Hepatic stellate cell (primary cell): Measurements from ENCODE around the gene HEPN1.
A peak's percentile ranks its signal among the peaks of the same experiment; 100 is the strongest.

Source experiments
- DNase-seq: peaks from one replicate; pipeline ENCODE4 v3.0.0; 2011; ENCODE audit warnings: low spot score

Gene HEPN1

DNA sequence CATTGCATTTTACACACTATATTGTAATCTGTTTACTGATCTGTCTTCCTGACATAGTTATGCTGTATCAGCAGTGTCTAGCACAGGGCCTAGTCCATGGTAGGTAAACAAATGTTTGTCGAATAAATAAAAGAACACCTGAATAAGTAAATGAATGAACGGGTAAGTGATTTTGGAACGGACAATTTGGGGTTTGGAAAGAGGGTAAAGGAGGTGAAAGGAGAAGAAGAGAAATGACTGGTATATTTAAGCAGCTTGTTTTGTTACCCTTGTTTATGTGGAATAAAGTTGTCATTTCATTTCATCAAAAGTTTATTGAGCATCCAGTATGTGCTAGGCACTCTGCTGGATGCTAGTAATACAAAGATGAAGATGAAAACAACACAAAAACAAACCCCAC, at the start of gene HEPN1:
Gene HEPN1, plus strand, starts transcription at position 301 of the 400 bp plus-strand sequence.
- DNase-seq, result no peak

DNA sequence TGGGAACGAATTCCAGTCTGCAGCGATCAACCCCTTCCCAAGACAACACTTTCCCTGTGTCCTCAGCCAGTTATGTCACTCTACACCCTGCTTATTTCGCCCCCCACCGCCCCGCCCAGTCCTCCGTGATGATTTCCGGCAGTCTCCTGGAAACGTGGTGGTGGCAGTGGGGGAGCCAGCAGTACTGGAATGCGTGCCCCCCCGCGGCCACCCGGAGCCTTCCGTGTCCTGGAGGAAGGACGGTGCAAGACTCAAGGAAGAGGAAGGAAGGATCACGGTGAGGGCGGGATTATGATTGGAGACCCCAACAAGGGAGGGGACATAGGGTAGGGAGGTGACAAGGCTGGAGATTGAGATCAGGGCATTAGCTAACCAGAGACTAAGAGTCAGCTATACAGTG, 49.7 kb upstream of the HEPN1 start:
- DNase-seq, result no peak

DNA sequence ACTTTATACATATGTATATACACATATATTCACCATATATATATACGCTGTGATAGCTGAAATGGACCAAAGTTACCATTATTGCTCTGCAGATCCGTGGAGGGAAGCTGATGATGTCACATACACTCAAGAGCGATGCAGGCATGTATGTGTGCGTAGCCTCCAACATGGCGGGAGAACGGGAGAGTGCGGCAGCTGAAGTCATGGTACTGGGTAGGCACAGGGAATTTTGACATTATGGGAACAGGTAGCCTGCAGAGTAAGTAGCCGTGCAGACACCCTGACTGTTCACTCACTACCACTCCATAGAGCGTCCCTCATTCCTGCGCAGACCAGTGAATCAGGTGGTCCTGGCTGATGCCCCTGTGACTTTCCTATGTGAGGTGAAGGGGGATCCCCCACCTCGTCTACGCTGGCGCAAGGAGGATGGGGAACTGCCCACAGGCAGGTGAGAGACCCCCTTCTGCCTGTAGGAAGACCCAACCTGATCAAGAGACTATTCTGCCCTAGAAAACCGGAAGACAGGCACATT, 49.1 kb upstream of the HEPN1 start:
- no peak for DNase-seq

DNA sequence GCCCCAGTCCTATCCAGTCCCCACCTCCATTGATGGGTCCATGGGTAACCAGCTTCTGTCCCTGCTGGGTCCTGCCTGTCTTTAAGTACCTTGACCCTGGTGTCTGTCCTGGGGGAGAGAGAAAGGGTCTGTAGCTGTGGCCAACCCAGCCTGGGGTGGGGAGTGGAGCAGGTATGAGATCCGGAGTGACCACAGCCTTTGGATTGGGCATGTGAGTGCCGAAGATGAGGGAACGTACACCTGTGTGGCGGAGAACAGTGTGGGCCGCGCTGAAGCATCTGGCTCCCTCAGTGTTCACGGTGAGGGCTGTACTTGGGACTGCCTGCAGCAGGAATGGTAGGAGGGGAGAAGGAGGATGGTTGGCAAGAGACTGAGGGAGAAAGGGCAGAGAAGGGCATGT, 48.6 kb upstream of the HEPN1 start:
- no peak for DNase-seq

DNA sequence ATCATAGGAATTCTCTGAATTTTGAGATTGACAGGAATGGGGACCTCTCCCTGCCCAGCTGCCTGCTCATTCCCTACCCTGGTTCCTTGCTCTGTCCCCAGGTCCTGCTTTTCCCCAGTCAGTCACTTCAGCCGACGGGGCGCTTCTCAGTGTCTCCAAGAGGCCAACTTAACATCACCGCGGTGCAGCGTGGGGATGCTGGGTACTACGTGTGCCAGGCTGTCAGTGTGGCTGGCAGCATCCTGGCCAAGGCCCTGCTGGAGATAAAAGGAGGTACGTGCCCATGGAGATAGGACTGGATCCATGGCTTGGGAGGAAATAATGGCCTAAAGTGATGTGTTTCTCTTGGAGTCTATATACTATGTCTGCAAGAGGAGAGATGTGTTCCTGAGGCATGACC, 46.8 kb upstream of the HEPN1 start:
- no peak for DNase-seq

DNA sequence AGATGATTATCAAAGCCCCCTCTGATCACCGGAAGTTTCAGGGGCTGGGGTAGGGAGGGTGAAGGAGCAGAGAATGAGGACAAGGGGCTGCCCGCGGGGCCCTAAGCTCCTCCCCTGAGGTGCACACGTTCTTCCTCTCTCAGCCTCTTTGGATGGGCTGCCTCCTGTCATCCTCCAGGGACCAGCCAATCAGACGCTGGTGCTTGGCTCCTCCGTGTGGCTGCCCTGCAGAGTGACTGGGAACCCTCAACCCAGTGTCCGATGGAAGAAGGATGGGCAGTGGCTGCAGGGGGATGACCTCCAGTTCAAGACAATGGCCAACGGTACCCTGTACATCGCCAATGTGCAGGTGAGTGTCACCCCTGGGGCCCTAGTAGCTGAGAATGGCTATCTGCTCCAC, 46.3 kb upstream of the HEPN1 start:
- DNase-seq, result no peak

DNA sequence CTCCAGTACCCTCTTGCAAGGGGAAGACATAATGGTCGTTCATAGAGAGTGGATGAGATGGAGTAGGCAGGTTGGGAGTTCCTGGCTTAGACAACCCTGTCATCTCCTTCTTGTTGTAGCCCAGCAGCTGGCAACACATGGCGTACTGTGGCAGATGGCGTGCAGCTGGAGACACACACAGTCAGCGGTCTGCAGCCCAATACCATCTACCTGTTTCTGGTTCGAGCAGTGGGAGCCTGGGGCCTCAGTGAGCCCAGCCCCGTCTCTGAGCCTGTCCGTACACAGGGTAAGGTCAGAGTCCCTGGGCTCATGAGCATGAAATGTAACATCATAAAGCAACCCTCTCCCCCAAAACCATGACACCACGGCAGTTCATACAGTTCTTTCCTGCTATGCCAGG, 45.1 kb upstream of the HEPN1 start:
- no peak for DNase-seq

DNA sequence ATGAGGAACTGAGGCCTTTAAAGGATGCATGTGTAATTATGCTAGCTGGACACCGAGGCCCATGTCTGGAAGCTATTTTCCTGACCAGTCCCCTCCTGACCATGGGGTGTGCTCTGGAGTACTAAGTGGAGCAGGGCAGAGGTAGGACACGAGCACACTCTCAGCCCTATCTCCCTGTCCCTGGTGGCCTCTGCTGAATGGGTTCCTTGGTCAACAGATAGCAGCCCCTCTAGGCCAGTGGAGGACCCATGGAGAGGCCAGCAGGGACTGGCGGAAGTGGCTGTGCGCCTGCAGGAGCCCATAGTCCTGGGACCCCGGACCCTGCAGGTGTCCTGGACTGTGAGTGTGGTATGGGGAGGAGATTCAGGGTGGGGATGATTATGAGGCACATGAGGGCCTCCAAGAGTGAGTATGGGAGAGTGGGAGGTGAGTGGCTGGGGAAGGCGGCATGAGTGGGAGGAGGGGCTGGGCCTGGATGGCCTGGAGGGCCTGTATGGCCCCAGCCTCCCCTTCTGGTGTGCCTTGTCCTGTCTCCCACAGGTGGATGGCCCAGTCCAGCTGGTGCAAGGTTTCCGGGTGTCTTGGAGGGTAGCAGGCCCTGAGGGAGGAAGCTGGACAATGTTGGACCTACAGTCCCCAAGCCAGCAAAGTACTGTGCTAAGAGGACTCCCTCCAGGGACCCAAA, 44.3 kb upstream of the HEPN1 start:
- no peak for DNase-seq

DNA sequence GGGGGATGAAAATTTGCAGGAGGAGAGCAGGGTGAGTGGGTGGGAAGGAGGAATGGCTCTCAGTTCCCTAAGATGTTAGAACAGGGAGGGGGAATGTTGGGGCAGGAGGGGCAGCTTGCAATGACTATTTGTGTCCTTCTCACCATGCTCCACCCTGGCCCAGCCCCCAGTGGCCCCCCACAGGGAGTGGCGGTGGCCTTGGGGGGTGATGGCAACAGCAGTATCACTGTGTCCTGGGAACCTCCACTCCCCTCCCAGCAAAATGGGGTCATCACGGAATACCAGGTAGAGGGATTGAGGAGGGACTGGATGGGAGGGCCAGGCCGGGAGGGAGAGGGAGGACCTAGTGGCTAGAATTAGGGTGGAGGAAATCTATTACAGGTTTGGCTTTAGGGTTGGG, 43.6 kb upstream of the HEPN1 start:
- no peak for DNase-seq

DNA sequence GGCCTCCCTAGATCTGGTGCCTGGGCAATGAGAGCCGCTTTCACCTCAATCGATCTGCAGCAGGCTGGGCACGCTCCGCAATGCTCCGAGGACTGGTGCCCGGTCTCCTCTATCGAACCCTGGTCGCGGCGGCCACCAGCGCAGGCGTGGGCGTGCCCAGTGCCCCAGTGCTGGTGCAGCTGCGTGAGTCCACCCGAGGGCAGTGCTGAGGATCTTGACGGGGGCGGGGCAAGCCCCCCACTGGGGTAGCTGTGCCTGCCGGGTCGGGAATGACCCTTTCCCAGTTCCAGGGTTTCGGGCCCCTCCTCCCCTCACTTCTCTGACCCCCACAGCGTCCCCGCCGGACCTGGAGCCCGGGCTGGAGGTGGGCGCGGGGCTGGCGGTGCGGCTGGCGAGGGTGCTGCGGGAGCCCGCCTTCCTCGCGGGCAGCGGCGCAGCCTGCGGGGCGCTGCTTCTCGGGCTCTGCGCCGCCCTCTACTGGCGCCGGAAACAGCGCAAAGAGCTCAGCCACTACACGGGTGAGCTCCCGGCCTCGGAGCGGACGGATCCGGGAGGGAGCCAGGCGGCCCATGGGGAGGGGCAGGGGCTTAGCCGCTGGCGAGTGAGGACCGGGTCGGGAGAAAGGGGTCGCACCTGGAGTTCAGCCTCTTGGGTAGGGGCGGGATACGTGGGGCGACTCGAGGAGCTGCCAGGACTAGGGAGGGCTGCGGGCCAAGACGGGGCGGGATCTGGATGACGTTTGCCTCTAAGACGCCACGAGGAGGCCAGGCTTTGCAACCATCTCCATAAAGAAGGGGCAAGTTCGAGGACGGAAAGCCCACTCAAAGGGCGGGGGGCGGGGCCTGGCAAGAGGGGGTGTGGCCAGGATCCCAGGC, 42.9 kb upstream of the HEPN1 start:
- peak; percentile 97 for DNase-seq

DNA sequence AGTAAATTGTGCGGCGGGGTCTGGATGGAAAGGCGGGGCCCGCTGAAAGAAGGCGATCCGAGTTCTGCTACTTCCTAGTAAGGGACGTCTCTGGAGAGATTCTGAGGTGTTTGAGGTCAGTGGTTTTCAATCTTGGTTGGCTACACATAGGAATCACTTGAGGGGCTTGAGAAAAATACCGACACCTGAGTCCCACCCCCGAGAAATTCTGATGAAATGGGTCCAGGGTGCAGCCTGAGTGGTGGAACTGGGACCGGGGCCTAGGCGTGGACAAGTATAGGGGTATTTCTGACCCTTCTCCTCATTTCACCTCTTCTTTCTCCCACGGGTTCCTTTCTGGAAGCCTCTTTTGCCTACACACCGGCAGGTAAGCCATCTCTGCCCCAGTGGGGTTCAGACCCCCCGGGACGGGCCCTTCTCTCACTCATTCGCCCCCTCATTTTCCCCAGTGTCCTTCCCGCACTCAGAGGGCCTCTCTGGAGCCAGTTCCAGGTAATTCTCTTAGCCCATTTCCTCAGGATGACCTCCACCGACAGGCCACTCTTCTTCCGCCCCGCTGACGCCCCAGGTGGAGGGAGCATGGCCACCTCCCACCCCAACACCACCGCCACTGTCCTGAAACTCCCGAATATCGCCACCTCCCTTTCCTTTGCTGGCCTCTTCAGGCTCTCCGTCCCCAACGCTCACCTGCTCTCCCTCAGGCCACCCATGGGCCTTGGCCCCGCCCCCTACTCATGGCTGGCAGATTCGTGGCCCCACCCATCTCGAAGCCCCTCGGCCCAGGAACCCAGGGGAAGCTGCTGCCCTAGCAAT, 42.0 kb upstream of the HEPN1 start:
- no peak for DNase-seq

DNA sequence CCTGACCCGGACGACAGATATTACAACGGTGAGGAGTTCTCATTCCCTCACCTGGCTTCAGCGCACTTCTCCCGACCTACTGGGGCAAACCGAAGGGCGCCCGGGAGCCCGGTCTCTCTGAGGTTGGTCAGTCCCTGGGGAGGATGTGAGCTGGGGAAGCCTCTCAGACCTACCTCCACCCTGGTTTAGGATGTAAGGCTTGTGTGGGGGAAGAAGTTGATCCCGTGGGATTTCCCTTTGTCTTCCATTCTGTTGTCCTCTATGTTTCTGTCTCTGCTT, 41.5 kb upstream of the HEPN1 start:
- no peak for DNase-seq

DNA sequence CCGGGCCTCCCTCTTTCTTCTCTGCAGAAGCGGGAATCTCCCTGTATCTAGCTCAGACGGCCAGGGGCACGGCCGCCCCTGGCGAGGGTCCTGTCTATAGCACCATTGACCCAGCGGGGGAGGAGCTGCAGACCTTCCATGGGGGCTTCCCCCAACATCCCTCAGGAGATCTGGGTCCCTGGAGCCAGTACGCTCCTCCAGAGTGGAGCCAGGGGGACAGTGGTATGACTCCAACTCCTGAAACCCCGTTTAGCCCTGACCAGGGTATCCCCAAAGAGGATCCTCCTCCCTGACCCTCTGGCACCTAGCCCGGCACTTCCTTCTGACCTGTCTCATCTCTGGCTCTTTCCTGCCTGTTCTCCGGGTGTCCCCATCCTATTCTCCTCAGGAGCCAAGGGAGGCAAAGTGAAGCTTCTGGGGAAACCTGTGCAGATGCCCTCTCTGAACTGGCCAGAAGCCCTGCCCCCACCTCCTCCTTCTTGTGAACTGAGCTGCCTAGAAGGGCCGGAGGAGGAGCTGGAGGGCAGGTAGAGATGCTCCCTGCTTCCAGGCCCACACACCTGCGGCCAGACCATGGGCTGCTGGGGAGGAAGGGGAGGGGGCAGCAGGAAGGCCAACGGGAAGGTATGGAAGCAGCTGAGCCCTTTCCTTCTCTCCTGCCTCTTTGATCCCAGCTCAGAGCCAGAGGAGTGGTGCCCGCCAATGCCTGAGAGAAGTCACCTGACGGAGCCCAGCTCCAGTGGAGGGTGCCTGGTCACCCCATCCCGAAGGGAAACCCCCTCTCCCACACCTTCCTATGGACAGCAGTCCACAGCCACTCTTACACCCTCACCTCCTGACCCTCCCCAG, 40.9 kb upstream of the HEPN1 start:
- DNase-seq, result no peak

DNA sequence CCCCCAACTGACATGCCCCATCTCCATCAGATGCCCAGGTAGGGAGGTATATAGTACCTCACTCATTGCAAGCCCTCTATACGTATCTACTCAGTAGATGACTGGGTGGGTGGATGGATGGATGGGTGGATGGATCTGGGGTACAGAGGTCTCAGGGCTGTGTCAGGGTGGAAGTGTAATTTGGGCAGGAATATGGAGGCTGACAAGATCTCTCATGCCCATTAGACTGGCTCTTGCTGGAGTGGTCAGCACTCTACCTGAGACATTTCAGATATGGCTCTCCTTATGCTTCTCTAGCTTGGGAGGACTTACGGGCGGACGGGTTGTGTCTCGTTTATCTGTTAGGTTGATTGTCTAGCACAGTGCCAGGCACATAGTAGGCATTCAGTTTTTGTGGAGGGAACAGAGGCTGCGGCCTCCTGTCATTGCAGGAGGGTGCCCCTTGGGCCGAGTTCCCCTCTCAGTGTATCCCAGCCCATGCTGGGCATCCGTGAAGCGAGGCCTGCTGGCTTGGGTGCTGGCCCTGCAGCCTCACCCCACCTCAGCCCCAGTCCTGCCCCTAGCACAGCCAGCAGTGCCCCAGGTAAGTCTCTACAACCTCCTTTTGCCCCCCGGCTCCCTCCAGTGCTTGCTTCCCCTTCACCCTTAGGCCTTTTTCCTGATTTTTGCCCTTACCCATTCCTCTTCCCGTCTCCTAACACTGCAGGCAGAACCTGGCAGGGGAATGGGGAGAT, 40.1 kb upstream of the HEPN1 start:
- no peak for DNase-seq

DNA sequence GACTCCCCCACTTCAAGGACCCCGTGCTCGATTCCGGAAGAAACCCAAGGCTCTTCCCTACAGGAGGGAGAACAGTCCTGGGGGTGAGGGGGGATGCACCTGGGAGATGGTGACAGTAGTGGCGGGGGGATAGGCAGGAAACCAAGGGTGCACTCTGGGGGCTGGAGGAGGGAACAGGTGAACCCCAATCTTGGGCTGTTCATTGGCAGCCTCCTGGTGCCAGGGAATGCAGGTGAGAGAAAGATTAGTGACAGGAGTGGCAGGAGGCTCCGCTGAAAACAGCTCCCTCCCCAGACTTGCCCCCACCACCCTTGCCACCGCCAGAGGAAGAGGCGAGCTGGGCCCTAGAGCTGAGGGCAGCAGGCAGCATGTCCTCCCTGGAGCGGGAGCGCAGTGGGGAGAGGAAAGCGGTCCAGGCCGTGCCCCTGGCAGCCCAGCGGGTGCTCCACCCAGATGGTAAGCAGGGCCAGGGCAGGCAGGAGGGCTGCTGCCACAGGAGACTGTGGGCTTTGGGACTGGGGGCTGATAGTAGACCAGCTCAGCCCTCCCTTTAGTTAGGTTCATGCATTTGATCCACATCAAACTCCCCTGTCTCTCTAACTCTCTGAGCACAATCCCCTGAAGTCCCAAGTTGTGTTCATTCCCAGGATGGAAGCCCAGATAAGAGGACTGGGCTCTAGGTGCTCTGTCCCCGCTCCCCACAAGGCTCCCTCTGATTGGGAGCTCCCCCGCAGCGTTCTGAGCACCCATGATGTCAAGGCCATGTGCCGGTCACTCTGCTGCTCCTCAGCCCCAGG, 39.4 kb upstream of the HEPN1 start:
- DNase-seq, result no peak

DNA sequence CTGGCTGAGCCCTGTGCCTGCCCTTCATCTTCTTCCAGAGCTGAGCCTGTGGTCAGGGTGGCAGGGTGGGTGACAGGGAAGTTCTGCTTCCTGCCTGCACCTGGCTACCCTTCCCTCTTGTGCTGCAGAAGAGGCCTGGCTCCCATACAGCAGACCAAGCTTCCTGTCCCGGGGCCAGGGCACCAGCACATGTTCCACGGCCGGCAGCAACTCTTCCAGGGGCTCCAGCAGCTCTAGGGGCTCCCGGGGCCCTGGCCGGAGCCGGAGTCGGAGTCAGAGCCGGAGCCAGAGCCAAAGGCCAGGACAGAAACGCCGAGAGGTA, 38.8 kb upstream of the HEPN1 start:
- DNase-seq, result no peak

DNA sequence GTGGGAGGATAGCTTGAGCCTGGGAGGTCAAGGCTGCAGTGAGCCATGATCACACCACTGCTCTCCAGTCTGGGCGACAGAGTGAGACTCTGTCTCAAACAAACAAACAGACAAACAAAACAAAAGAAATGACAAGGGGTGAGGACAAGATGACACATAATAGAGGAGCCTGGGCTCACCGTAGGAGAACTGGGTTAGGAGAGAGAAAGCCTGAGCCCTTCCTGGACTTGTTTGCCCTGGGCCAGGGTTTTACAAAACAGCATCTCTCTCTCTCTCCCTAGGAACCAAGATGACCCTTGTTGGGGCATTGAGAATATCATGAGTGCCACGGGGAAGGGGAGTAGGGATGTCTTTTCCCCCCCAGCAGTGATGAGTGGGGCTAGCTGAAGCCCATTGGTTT, 38.1 kb upstream of the HEPN1 start:
- DNase-seq, result no peak

DNA sequence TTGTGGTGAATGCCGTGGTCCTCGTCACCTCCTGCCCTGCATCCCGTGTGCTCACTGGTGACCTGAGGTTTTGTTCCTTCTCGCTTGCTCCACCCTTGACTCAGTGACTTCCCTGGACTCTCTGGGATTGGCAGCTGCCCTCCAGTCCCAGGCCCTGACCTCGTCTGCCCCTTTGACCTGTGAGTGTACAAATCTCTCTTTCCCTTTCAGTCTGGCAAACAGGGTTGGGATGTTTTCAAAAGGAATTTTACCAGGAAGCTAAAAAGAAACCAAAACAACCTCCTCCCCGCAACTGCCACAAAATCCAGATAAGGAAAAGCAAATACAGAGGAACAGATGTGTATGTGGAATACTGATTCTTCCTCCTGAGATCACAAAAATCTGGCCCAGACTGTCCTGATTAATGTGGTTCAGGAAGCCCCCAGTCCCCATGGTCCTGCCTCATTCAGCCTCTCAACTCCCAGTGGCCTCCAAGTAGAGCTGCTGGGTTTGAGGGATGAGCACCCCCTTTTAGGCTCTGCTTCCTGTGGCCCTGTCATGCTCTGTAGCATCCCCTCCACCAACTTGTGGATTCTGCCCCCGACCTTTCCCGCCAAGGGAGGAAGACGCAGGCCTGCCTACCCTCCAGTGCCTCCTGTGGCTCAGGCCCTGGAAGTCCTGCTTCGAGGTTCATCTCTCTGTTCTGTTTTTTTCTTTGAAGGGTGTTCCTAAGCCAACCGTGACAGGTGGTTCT, 36.5 kb upstream of the HEPN1 start:
- peak; percentile 70 for DNase-seq

DNA sequence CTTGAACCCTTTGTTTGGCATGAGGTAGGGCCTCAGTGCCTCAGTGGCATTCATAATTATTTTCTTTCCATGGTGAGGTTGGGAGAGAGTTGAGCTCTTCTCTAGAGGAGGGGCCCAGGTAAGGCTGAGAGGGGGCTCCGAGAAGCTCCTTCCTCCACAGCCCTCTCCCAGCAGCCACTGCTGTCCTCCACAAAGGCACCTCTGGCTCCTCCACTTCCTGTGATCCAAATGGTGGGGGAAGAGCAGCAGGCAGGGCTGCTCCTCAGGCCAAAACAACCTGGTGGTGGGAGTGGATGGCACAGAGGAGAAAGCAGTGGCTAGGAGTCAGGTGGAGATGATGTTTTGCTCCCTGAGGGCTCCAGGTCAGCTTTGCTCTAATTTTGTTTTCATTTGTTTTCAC, 34.7 kb upstream of the HEPN1 start:
- no peak for DNase-seq
